Inflammatory macrophage treated with lipopolysaccharide for 4 hours (primary cell): Measurements from ENCODE around the gene LRCH4.

Source experiments
- DNase-seq: peaks from one replicate; pipeline ENCODE4 v3.0.0-alpha.2; 2020

The LRCH4 gene

GRCh38 chr7:100582041-100582579, 3.8 kb downstream of the LRCH4 start:
- no peak for DNase-seq

- no peak for DNase-seq
Observed at GRCh38 chr7:100580466-100581283, 5.3 kb downstream of the LRCH4 start.

- DNase-seq: no peak
Observed at GRCh38 chr7:100578246-100579183, 7.4 kb downstream of the LRCH4 start.

- no peak for DNase-seq
Observed at GRCh38 chr7:100577507-100577906, 8.4 kb downstream of the LRCH4 start.

GRCh38 chr7:100577103-100577502, 8.8 kb downstream of the LRCH4 start:
- DNase-seq: no peak

- DNase-seq: no peak
Observed at GRCh38 chr7:100576384-100576993, 9.4 kb downstream of the LRCH4 start.

GRCh38 chr7:100575746-100576383, 10.1 kb downstream of the LRCH4 start:
- DNase-seq: no peak

GRCh38 chr7:100575206-100575631, 10.7 kb downstream of the LRCH4 start:
- no peak for DNase-seq

GRCh38 chr7:100574362-100575205, 11.3 kb downstream of the LRCH4 start:
- no peak for DNase-seq

- DNase-seq: no peak
Observed at GRCh38 chr7:100573691-100574361, 12.1 kb downstream of the LRCH4 start, which contains the start of gene SAP25. SAP25 (minus strand) TSS chr7:100573900; CDS start chr7:100573742, 158 bp downstream.

GRCh38 chr7:100572949-100573675, 12.8 kb downstream of the LRCH4 start:
- no peak for DNase-seq

- DNase-seq: no peak
Observed at GRCh38 chr7:100572281-100572948, 13.5 kb downstream of the LRCH4 start.

GRCh38 chr7:100571829-100572116, 14.2 kb downstream of the LRCH4 start:
- DNase-seq: no peak

- DNase-seq: no peak
Observed at GRCh38 chr7:100570954-100571828, 14.7 kb downstream of the LRCH4 start.

- DNase-seq: peak; percentile 56
Observed at GRCh38 chr7:100568896-100569844, 16.8 kb downstream of the LRCH4 start.

GRCh38 chr7:100568176-100568895, 17.6 kb downstream of the LRCH4 start:
- DNase-seq: no peak

- no peak for DNase-seq
Observed at GRCh38 chr7:100567751-100568175, 18.2 kb downstream of the LRCH4 start.
